ENCODE measurements around the gene SSTR4.

The SSTR4 gene

GRCh38 chr20:23061734-23062561 is 26.8 kb downstream of the SSTR4 start:
- no peak overlapping the region for H3K9ac ChIP-seq (ENCODE audit: low read length)
- no peaks in the 10 kb centered on the region for H4K20me1 ChIP-seq (ENCODE audit: low read depth, low read length)
- no peak overlapping the region for H3K4me3 ChIP-seq (ENCODE audit: insufficient read depth, low read length, poor library complexity, severe bottlenecking)
- no peaks in the 10 kb centered on the region for H3F3A ChIP-seq (ENCODE audit: insufficient read depth)
- no peak overlapping the region for H3K4me2 ChIP-seq (ENCODE audit: low read depth, low read length, poor library complexity, severe bottlenecking)
- H3K27ac ChIP-seq (ENCODE audit: low read depth, low read length) = no peak overlapping the region
- H3K9me3 ChIP-seq (ENCODE audit: insufficient read depth, low read length) = no peaks in the 10 kb centered on the region
- H2AFZ ChIP-seq (ENCODE audit: low read depth, low read length, severe bottlenecking) = no peak overlapping the region
- no peaks in the 10 kb centered on the region for H3K36me3 ChIP-seq (ENCODE audit: low read length)
- no peaks in the 10 kb centered on the region for H3K9me2 ChIP-seq (replicated peaks; ENCODE audit: insufficient read depth, low read length)
- H3K27me3 ChIP-seq (ENCODE audit: low read length) = no peaks in the 10 kb centered on the region
- no peaks in the 10 kb centered on the region for H3K79me2 ChIP-seq (ENCODE audit: insufficient read depth, low read length)
- TF ChIP-seq EZH2phosphoT487 (conservative IDR thresholded peaks at IDR 0.05; ENCODE audit: low read length) = no peak
- TF ChIP-seq CTCF (IDR thresholded peaks at IDR 0.05; ENCODE audit: insufficient read depth, low read length, poor library complexity, severe bottlenecking) = no peak

GRCh38 chr20:23062632-23063031 is 27.5 kb downstream of the SSTR4 start:
- TF ChIP-seq CTCF (IDR thresholded peaks at IDR 0.05; ENCODE audit: insufficient read depth, low read length, poor library complexity, severe bottlenecking) (no peak), EZH2phosphoT487 (conservative IDR thresholded peaks at IDR 0.05; ENCODE audit: low read length) (no peak)
- no peak overlapping the region for H3K27ac ChIP-seq (ENCODE audit: low read depth, low read length)
- H3K9me2 ChIP-seq (replicated peaks; ENCODE audit: insufficient read depth, low read length) = no peaks in the 10 kb centered on the region
- no peaks in the 10 kb centered on the region for H3K79me2 ChIP-seq (ENCODE audit: insufficient read depth, low read length)
- H3F3A ChIP-seq (ENCODE audit: insufficient read depth) = no peaks in the 10 kb centered on the region
- H3K9ac ChIP-seq (ENCODE audit: low read length) = no peak overlapping the region
- no peaks in the 10 kb centered on the region for H4K20me1 ChIP-seq (ENCODE audit: low read depth, low read length)
- no peaks in the 10 kb centered on the region for H3K27me3 ChIP-seq (ENCODE audit: low read length)
- H3K4me2 ChIP-seq (ENCODE audit: low read depth, low read length, poor library complexity, severe bottlenecking) = no peak overlapping the region
- H2AFZ ChIP-seq (ENCODE audit: low read depth, low read length, severe bottlenecking) = no peak overlapping the region
- no peak overlapping the region for H3K4me3 ChIP-seq (ENCODE audit: insufficient read depth, low read length, poor library complexity, severe bottlenecking)
- H3K36me3 ChIP-seq (ENCODE audit: low read length) = no peaks in the 10 kb centered on the region
- H3K9me3 ChIP-seq (ENCODE audit: insufficient read depth, low read length) = no peaks in the 10 kb centered on the region

- H2AFZ ChIP-seq (ENCODE audit: low read depth, low read length, severe bottlenecking) = no peak overlapping the region
- no peak overlapping the region for H3K27ac ChIP-seq (ENCODE audit: low read depth, low read length)
- no peaks in the 10 kb centered on the region for H3K9me2 ChIP-seq (replicated peaks; ENCODE audit: insufficient read depth, low read length)
- H3K4me3 ChIP-seq (ENCODE audit: insufficient read depth, low read length, poor library complexity, severe bottlenecking) = no peak overlapping the region
- H3K9ac ChIP-seq (ENCODE audit: low read length) = no peak overlapping the region
- no peaks in the 10 kb centered on the region for H3K79me2 ChIP-seq (ENCODE audit: insufficient read depth, low read length)
- TF ChIP-seq CTCF (IDR thresholded peaks at IDR 0.05; ENCODE audit: insufficient read depth, low read length, poor library complexity, severe bottlenecking) = no peak
- TF ChIP-seq EZH2phosphoT487 (conservative IDR thresholded peaks at IDR 0.05; ENCODE audit: low read length) = no peak
- H3K4me2 ChIP-seq (ENCODE audit: low read depth, low read length, poor library complexity, severe bottlenecking) = no peak overlapping the region
- H3F3A ChIP-seq (ENCODE audit: insufficient read depth) = no peaks in the 10 kb centered on the region
- no peaks in the 10 kb centered on the region for H4K20me1 ChIP-seq (ENCODE audit: low read depth, low read length)
- H3K27me3 ChIP-seq (ENCODE audit: low read length) = no peaks in the 10 kb centered on the region
- no peaks in the 10 kb centered on the region for H3K36me3 ChIP-seq (ENCODE audit: low read length)
- no peaks in the 10 kb centered on the region for H3K9me3 ChIP-seq (ENCODE audit: insufficient read depth, low read length)
Observed at GRCh38 chr20:23063168-23063567, 28.1 kb downstream of the SSTR4 start.

Data from SU-DHL-6 (cell line).